Neuronal stem cell (in vitro differentiated cells): ENCODE results near the gene MON1B.

ENCODE experiments used
- DNase-seq: peaks from one replicate; pipeline ENCODE4 v3.0.0-alpha.2; 2013; ENCODE audit warnings: low spot score
- H2AFZ ChIP-seq: one replicate; pipeline ENCODE4 v1.6.1; 2013; ENCODE audit warnings: mild to moderate bottlenecking, low read length, inconsistent platforms
- H2AK5ac ChIP-seq: 2 replicates; pipeline ENCODE4 v1.6.1; 2013; ENCODE audit warnings: low read depth, mild to moderate bottlenecking, inconsistent platforms, low read length, moderate library complexity, mixed read lengths
- H2BK120ac ChIP-seq: 2 replicates; pipeline ENCODE4 v1.6.1; 2013; ENCODE audit warnings: low read depth, mild to moderate bottlenecking, inconsistent platforms, low read length, moderate library complexity, mixed read lengths
- H2BK12ac ChIP-seq: one replicate; pipeline ENCODE4 v1.6.1; 2013; ENCODE audit warnings: low read length, inconsistent platforms
- H2BK15ac ChIP-seq: 2 replicates; pipeline ENCODE4 v1.6.1; 2013; ENCODE audit warnings: mild to moderate bottlenecking, low read length, inconsistent platforms, mixed read lengths
- H2BK5ac ChIP-seq: one replicate; pipeline ENCODE4 v1.6.1; 2013; ENCODE audit warnings: inconsistent platforms, mild to moderate bottlenecking, low read length, moderate library complexity
- H3K14ac ChIP-seq: one replicate; pipeline ENCODE4 v1.6.1; 2013; ENCODE audit warnings: low read length, inconsistent platforms
- H3K18ac ChIP-seq: 2 replicates; pipeline ENCODE4 v1.6.1; 2013; ENCODE audit warnings: low read length, inconsistent platforms
- H3K23ac ChIP-seq: 2 replicates; pipeline ENCODE4 v1.6.1; 2013; ENCODE audit warnings: low read depth, mild to moderate bottlenecking, mixed read lengths, low read length, inconsistent platforms; ENCODE audit not compliant: poor library complexity
- H3K27ac ChIP-seq: replicated peaks from 3 replicates; pipeline ENCODE4 v1.5.1; 2013; ENCODE audit warnings: low read length, inconsistent platforms
- H3K27me3 ChIP-seq, 3 experiments: 2 replicates each; pipeline ENCODE4 v1.6.1; 2013; ENCODE audit warnings: low read length in 3 of 3, mild to moderate bottlenecking in 2 of 3, inconsistent platforms in 1 of 3, low read depth in 1 of 3, mixed read lengths in 1 of 3, moderate library complexity in 1 of 3; ENCODE audit not compliant: control insufficient read depth in 3 of 3, insufficient read depth in 3 of 3
- H3K36me3 ChIP-seq, 2 donors: replicated peaks in 1 of 2; 2 replicates each; pipeline ENCODE4 v1.6.1; 2013; ENCODE audit warnings: low read length in 2 of 2; ENCODE audit not compliant: control insufficient read depth in 2 of 2, insufficient read depth in 2 of 2
- H3K4ac ChIP-seq: 2 replicates; pipeline ENCODE4 v1.6.1; 2013; ENCODE audit warnings: inconsistent platforms, mild to moderate bottlenecking, low read length, moderate library complexity
- H3K4me1 ChIP-seq, 2 donors: 1 replicate in 1 of 2; 2 replicates in 1 of 2; pipeline ENCODE4 v1.6.1; 2013; ENCODE audit warnings: low read length in 2 of 2, low read depth in 1 of 2; ENCODE audit not compliant: control insufficient read depth in 2 of 2, insufficient read depth in 1 of 2
- H3K4me2 ChIP-seq: one replicate; pipeline ENCODE4 v1.6.1; 2013; ENCODE audit warnings: mild to moderate bottlenecking, low read length, inconsistent platforms; ENCODE audit not compliant: insufficient read depth, poor library complexity, severe bottlenecking
- H3K4me3 ChIP-seq, 2 donors: 2 replicates each; pipeline ENCODE4 v1.5.1; 2013; ENCODE audit warnings: low read length in 2 of 2, mild to moderate bottlenecking in 2 of 2, inconsistent platforms in 1 of 2, moderate library complexity in 1 of 2
- H3K79me1 ChIP-seq: one replicate; pipeline ENCODE4 v1.6.1; 2013; ENCODE audit warnings: low read depth, mild to moderate bottlenecking, inconsistent platforms, low read length, moderate library complexity
- H3K9ac ChIP-seq: one replicate; pipeline ENCODE4 v1.6.1; 2013; ENCODE audit warnings: mild to moderate bottlenecking, low read depth, low read length, inconsistent platforms; ENCODE audit not compliant: poor library complexity
- H3K9me3 ChIP-seq, 2 donors: replicated peaks in 1 of 2; 2 replicates each; pipeline versions ENCODE3 to v1.6.1; 2013; ENCODE audit warnings: low read length in 2 of 2, mild to moderate bottlenecking in 2 of 2, inconsistent platforms in 1 of 2, low read depth in 1 of 2, mixed read lengths in 1 of 2, moderate library complexity in 1 of 2; ENCODE audit not compliant: control insufficient read depth in 2 of 2, insufficient read depth in 1 of 2
- H4K8ac ChIP-seq: one replicate; pipeline ENCODE4 v1.6.1; 2013; ENCODE audit warnings: low read depth, mild to moderate bottlenecking, inconsistent platforms, low read length, moderate library complexity
- H4K91ac ChIP-seq: one replicate; pipeline ENCODE4 v1.6.1; 2013; ENCODE audit warnings: low read length, low read depth, mild to moderate bottlenecking, inconsistent platforms; ENCODE audit not compliant: poor library complexity
- WGBS, 2 donors: extraction: QIAGEN DNeasy Blood & Tissue Kit; methylation state at CpG; one replicate each; pipeline ENCODE4 v1.1.7; 2013; ENCODE audit warnings: missing lambda C conversion rate in 2 of 2, mixed read lengths in 1 of 2; ENCODE audit not compliant: insufficient read length in 2 of 2, insufficient replicate concordance in 1 of 2; ENCODE audit errors: extremely low coverage in 2 of 2; 5-methylcytosine and 5-hydroxymethylcytosine counted together

MON1B gene

GRCh38 chr16:77208382-77208781 is 17.4 kb downstream of the MON1B start:
- no peak overlapping the region for H4K8ac ChIP-seq
- H3K27me3 ChIP-seq = no peaks in the 10 kb centered on the region
- no peak overlapping the region for H3K4me2 ChIP-seq
- no peak overlapping the region for H2BK12ac ChIP-seq
- no peak overlapping the region for H3K4me3 ChIP-seq
- no peak overlapping the region for H3K18ac ChIP-seq
- H3K9ac ChIP-seq = no peak overlapping the region
- peaks cover 12 to 15% of the 10 kb centered on the region in 2 donors for H3K4me1 ChIP-seq
- WGBS, 2 donors = no CpG with 5 or more reads among the region's 3 CpGs
- H4K91ac ChIP-seq = no peak overlapping the region
- H3K14ac ChIP-seq = no peak overlapping the region
- no peaks in the 10 kb centered on the region for H3K36me3 ChIP-seq
- H2AFZ ChIP-seq = no peak overlapping the region
- no peak overlapping the region for H2BK15ac ChIP-seq
- H3K23ac ChIP-seq = no peak overlapping the region
- peaks cover 0 to 4% of the 10 kb centered on the region in 2 donors for H3K9me3 ChIP-seq
- no peak overlapping the region for H2AK5ac ChIP-seq
- no peak overlapping the region for H3K27ac ChIP-seq
- DNase-seq = no peak
- H3K79me1 ChIP-seq = no peaks in the 10 kb centered on the region
- no peak overlapping the region for H2BK5ac ChIP-seq
- no peak overlapping the region for H2BK120ac ChIP-seq
- no peak overlapping the region for H3K4ac ChIP-seq

GRCh38 chr16:77211880-77212740 is 21.1 kb downstream of the MON1B start:
- peak overlapping the region; percentile 82 for H2AFZ ChIP-seq
- H2BK5ac ChIP-seq = peak overlapping the region; percentile 83
- H3K9ac ChIP-seq = peak overlapping the region; percentile 95
- DNase-seq = peak; percentile 59
- H3K4me1 ChIP-seq = peaks cover 6 to 10% of the 10 kb centered on the region in 2 donors
- peak overlapping the region; percentile 18 for H2BK12ac ChIP-seq
- H2BK120ac ChIP-seq = no peak overlapping the region
- H3K4me2 ChIP-seq = peak overlapping the region; percentile 73
- H4K8ac ChIP-seq = peak overlapping the region; percentile 19
- peak overlapping the region; percentile 12 for H2AK5ac ChIP-seq
- H3K27me3 ChIP-seq = no peaks in the 10 kb centered on the region
- no peaks in the 10 kb centered on the region for H3K36me3 ChIP-seq
- H3K27ac ChIP-seq = peak overlapping the region; percentile 82
- peak overlapping the region; percentile 97 for H3K14ac ChIP-seq
- peak overlapping the region; percentile 42 for H2BK15ac ChIP-seq
- peak overlapping the region; percentile 99 for H3K18ac ChIP-seq
- no CpG with 5 or more reads among the region's 66 CpGs for WGBS, 2 donors
- H3K4ac ChIP-seq = no peak overlapping the region
- H4K91ac ChIP-seq = no peak overlapping the region
- peaks cover 1 to 4% of the 10 kb centered on the region in 2 donors for H3K9me3 ChIP-seq
- H3K79me1 ChIP-seq = no peaks in the 10 kb centered on the region
- H3K23ac ChIP-seq = peak overlapping the region; percentile 96
- peak overlapping the region; percentile 29 to 87 for H3K4me3 ChIP-seq

- Histone ChIP-seq H3K79me1 (no peaks in the 10 kb centered on the region), H4K8ac (no peak overlapping the region)
These were observed 22.0 kb downstream of the MON1B start for GRCh38 chr16:77212741-77213541.

More at GRCh38 chr16:77212741-77213541, 22.0 kb downstream of the MON1B start:
- Histone ChIP-seq H3K23ac (peak overlapping the region; percentile 96), H2AFZ (peak overlapping the region; percentile 82), H3K4me3 (peak overlapping the region; percentile 29 to 87), H3K27ac (peak overlapping the region; percentile 82), H3K4me1 (peaks cover 5 to 10% of the 10 kb centered on the region in 2 donors), H3K14ac (peak overlapping the region; percentile 97), H3K4me2 (peak overlapping the region; percentile 73), H3K27me3 (no peaks in the 10 kb centered on the region), H2BK120ac (no peak overlapping the region), H3K4ac (no peak overlapping the region), H2BK12ac (no peak overlapping the region), H2BK15ac (no peak overlapping the region), H3K9ac (peak overlapping the region; percentile 95), H2AK5ac (no peak overlapping the region), H3K9me3 (peaks cover 1 to 4% of the 10 kb centered on the region in 2 donors), H2BK5ac (peak overlapping the region; percentile 83), H3K18ac (peak overlapping the region; percentile 99), H4K91ac (no peak overlapping the region), H3K36me3 (no peaks in the 10 kb centered on the region)
- WGBS, 2 donors = no CpG with 5 or more reads among the region's 62 CpGs
- DNase-seq = peak; percentile 64
